Upper lobe of right lung (tissue), 1 donor: ENCODE data around the gene ARHGAP6. TPM values are rescaled to one million over a fixed set of nuclear protein-coding genes. Genes with fewer than 3 reads are reported as not detected.

Experiments used
- ATAC-seq: fragments of 200-7000 bp; cut with Tn5 transposase; one replicate; pipeline ENCODE4 v1.9.1; 2020; ENCODE audit warnings: mild to moderate bottlenecking, moderate library complexity
- DNase-seq: peaks from one replicate; pipeline ENCODE4 v3.0.0-alpha.2; 2020
- H3K27ac ChIP-seq: fragments of 200-600 bp; one replicate; pipeline ENCODE4 v1.8.0; 2022
- H3K27me3 ChIP-seq: fragments of 200-600 bp; one replicate; pipeline ENCODE4 v1.8.0; 2022; ENCODE audit warnings: mild to moderate bottlenecking
- H3K36me3 ChIP-seq: fragments of 200-600 bp; one replicate; pipeline ENCODE4 v1.8.0; 2022
- H3K4me1 ChIP-seq: fragments of 200-600 bp; one replicate; pipeline ENCODE4 v1.8.0; 2022
- H3K4me3 ChIP-seq: fragments of 200-600 bp; one replicate; pipeline ENCODE4 v1.8.0; 2022; ENCODE audit warnings: mild to moderate bottlenecking
- H3K9me3 ChIP-seq: fragments of 200-600 bp; one replicate; pipeline ENCODE4 v1.8.0; 2022
- intact Hi-C: fragments of 100-400 bp; cut with DNase I; formaldehyde crosslinking; loops from one replicate; pipeline ENCODE4 v1.11.0; 2022
- total RNA-seq: library from RNA; stranded (reverse); fragmentation: NEBNext Ultra II Directional; extraction: Animal tissue kit (Norgen Biotek cat#: 25700); gene quantifications from one replicate; pipeline ENCODE4 v1.2.1, GENCODE V29; 2021
- TF ChIP-seq, protein P1 (sequence below): fragments of 200-600 bp; IDR thresholded peaks from one replicate; pipeline ENCODE4 v1.8.0; 2022; ENCODE audit warnings: antibody characterized with exemption
- donor health status: DM: no; HTN: yes; CAD: no; lungs with severe emphysema.

ARHGAP6 gene
- total RNA-seq, 1 donor from 2014 or later: 17.1 TPM

DNA sequence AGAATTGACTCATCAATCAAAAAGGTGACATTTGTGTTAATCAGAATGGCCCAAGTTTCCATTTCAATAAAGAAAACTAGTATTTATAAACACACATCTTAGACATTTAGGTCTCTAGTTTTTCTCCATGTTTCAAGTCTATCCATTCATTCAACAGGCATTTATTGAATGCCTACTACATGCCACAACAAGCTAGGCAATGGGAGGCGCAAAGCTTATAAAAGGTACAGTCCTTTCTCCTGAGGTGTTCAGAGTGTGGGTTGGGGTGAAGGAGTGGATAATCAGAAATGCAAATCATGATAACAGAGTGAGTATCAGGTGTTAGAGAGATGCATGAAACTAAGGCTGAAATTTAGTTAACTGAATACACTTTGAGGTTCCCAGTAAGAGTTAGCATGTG, 476.6 kb downstream of the ARHGAP6 start:
- TF ChIP-seq, protein P1, sequence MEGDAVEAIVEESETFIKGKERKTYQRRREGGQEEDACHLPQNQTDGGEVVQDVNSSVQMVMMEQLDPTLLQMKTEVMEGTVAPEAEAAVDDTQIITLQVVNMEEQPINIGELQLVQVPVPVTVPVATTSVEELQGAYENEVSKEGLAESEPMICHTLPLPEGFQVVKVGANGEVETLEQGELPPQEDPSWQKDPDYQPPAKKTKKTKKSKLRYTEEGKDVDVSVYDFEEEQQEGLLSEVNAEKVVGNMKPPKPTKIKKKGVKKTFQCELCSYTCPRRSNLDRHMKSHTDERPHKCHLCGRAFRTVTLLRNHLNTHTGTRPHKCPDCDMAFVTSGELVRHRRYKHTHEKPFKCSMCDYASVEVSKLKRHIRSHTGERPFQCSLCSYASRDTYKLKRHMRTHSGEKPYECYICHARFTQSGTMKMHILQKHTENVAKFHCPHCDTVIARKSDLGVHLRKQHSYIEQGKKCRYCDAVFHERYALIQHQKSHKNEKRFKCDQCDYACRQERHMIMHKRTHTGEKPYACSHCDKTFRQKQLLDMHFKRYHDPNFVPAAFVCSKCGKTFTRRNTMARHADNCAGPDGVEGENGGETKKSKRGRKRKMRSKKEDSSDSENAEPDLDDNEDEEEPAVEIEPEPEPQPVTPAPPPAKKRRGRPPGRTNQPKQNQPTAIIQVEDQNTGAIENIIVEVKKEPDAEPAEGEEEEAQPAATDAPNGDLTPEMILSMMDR: no peak
- Histone ChIP-seq H3K36me3 (no peaks in the 10 kb centered on the region), H3K27ac (no peak overlapping the region), H3K27me3 (no peaks in the 10 kb centered on the region), H3K4me3 (no peak overlapping the region), H3K9me3 (no peaks in the 10 kb centered on the region), H3K4me1 (no peaks in the 10 kb centered on the region)
- intact Hi-C loops: no loop called here
- DNase-seq (no peak), ATAC-seq (no peak)

DNA sequence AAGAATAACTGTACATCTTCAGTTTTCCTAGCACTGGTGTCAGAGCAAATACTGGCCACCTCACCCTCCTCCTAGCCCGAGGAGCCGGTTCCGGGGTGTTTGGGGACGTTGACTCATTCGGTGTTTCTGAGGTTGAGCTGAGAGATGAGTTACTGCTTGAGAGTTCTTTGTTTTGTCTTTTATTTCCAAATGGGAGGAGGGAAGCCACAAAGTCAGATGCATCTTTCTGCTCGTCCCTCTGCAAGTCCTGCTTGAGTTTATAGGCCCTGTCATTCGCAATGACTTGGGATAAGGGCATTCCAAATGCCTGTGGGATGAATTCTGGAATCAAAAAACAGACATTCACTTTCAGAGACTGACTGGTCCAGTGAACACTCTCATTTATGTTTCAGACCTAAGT, 477.1 kb downstream of the ARHGAP6 start:
- TF ChIP-seq, protein P1: no peak
- no peak overlapping the region for H3K27ac ChIP-seq

DNA sequence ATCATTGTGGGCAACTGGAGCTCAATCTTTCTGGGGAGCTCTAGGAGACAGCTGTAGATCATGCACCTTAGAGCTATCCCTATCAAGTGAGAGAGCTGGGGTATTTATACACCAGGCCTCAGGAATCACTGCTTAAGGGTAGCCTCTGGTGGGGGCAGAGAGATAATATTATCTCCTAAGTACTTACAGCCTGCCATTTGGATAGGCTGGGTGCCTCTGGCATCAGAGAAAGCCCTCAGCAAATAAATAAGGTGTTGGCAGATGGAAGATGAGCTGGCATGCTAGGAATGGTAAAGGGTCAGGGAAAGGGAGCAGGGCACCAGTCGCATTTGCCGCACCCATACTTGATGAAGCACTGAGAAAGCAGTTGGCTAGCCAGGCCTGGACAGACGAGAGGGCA, 478.7 kb downstream of the ARHGAP6 start:
- intact Hi-C loops: no loop called here
- DNase-seq: no peak
- H3K4me1 ChIP-seq: no peaks in the 10 kb centered on the region
- no peaks in the 10 kb centered on the region for H3K9me3 ChIP-seq
- no peak overlapping the region for H3K27ac ChIP-seq
- H3K27me3 ChIP-seq: no peaks in the 10 kb centered on the region
- no peaks in the 10 kb centered on the region for H3K36me3 ChIP-seq
- TF ChIP-seq, protein P1: no peak
- no peak for ATAC-seq
- no peak overlapping the region for H3K4me3 ChIP-seq

More for the DNA sequence above, 477.1 kb downstream of the ARHGAP6 start:
- no peaks in the 10 kb centered on the region for H3K9me3 ChIP-seq
- DNase-seq (no peak), ATAC-seq (no peak)
- no peaks in the 10 kb centered on the region for H3K4me1 ChIP-seq
- intact Hi-C loops: no loop called here
- no peaks in the 10 kb centered on the region for H3K27me3 ChIP-seq
- no peaks in the 10 kb centered on the region for H3K36me3 ChIP-seq
- H3K4me3 ChIP-seq: no peak overlapping the region

DNA sequence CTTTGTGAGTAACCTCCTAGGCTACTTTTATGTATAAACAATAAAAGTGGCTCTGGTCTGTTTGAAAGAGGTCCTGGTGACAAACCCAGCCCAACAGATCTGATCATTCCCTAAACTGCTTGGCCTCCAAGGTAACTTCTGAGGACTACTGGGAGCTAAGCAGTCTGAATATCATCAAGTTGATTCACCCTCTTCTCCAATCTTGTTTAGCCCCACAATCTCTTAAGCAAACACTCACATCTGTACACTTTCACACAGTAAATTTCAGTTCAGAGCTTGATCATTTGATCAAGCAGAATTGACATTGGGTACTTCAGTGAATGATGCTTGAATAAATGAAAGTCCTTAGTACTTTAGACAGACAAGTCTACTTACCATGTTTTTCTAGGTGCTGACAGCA, 479.9 kb downstream of the ARHGAP6 start:
- TF ChIP-seq, protein P1: no peak
- no peak overlapping the region for H3K4me3 ChIP-seq
- DNase-seq: no peak
- H3K27ac ChIP-seq: no peak overlapping the region
- intact Hi-C loops: no loop called here
- no peaks in the 10 kb centered on the region for H3K27me3 ChIP-seq
- no peaks in the 10 kb centered on the region for H3K4me1 ChIP-seq
- H3K9me3 ChIP-seq: no peaks in the 10 kb centered on the region
- ATAC-seq: no peak
- H3K36me3 ChIP-seq: no peaks in the 10 kb centered on the region

DNA sequence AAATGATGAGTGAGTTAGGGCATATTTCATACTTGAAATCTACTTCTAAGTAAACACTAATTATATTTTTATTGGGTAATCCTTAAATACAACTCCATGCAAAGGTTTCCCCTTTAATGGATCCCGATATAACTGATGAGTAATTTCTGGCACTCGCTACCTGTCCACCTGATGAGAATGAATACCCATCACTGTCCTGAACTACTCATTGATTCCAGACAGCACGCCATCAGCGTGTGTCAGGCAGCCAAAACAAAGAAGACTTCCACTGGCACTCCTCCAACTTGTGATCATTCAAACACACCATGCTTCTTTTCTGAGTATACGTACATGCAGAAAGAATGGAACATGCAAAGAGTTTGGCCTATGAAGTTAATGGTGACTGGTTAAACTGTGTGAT, 485.1 kb downstream of the ARHGAP6 start:
- H3K9me3 ChIP-seq: no peaks in the 10 kb centered on the region
- TF ChIP-seq, protein P1: no peak
- no peaks in the 10 kb centered on the region for H3K27me3 ChIP-seq
- no peaks in the 10 kb centered on the region for H3K4me1 ChIP-seq
- intact Hi-C loops: no loop called here
- H3K4me3 ChIP-seq: no peak overlapping the region
- H3K36me3 ChIP-seq: no peaks in the 10 kb centered on the region
- no peak overlapping the region for H3K27ac ChIP-seq
- DNase-seq (no peak), ATAC-seq (no peak)

DNA sequence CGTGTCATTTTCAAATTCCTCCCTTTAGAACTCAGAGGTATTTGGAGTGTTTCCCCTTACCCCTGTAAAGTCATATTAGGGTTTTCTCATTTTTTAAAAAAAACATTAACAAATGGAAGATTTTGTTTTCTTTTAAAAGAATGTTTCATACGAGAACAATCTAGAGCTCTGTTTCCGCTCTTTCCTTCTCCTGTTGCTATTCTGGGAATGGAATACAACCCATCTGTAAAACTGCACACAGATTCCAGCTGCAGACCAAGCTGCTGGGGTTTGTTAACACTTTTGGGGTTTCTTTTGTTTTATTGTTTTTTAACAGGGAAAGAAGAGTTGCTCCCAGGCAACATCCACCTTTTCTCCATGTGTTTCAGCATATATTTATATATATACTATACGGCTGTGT, 493.3 kb downstream of the ARHGAP6 start:
- no peak for ATAC-seq
- no peak overlapping the region for H3K4me3 ChIP-seq
- no peaks in the 10 kb centered on the region for H3K4me1 ChIP-seq
- H3K9me3 ChIP-seq: no peaks in the 10 kb centered on the region
- H3K27me3 ChIP-seq: no peaks in the 10 kb centered on the region
- intact Hi-C loops: no loop called here
- H3K36me3 ChIP-seq: no peaks in the 10 kb centered on the region
- TF ChIP-seq, protein P1: no peak
- H3K27ac ChIP-seq: no peak overlapping the region
- no peak for DNase-seq
